Naive thymus-derived CD4-positive, alpha-beta T cell (primary cell): ENCODE data around the gene ADAMTS15. TPM values are rescaled to one million over a fixed set of nuclear protein-coding genes. Genes with fewer than 3 reads are reported as not detected.

ENCODE experiments used
- ATAC-seq: fragments of 150-1000 bp; cut with Tn5 transposase; 2 replicates; pipeline ENCODE4 v1.10.0; 2021; ENCODE audit warnings: mild to moderate bottlenecking, moderate library complexity
- CTCF ChIA-PET: fragments of 350-600 bp; sonication (Branson Sonifier 250); formaldehyde crosslinking; loops from one replicate; lab custom pipeline; 2021; ENCODE audit warnings: antibody characterized with exemption; lab: Charles Lee
- POLR2A ChIA-PET: fragments of 350-600 bp; sonication (Branson Sonifier 250); formaldehyde crosslinking; loops from one replicate; lab custom pipeline; 2021; ENCODE audit warnings: antibody characterized with exemption, inconsistent platforms; lab: Charles Lee
- DNase-seq, 9 donors: peaks; one replicate each; pipeline versions ENCODE4 v3.0.0 to v3.0.0-alpha.2; 2020 to 2022; ENCODE audit warnings: mixed read lengths in 1 of 9
- H3K27ac ChIP-seq: one replicate; pipeline ENCODE4 v1.7.0; 2013; ENCODE audit warnings: mild to moderate bottlenecking, low read depth, low read length, moderate library complexity
- H3K27me3 ChIP-seq, 2 donors: one replicate each; pipeline ENCODE4 v1.7.0; 2013; ENCODE audit warnings: low read length in 2 of 2, mild to moderate bottlenecking in 2 of 2, moderate library complexity in 2 of 2; ENCODE audit not compliant: control insufficient read depth in 2 of 2, insufficient read depth in 2 of 2
- H3K36me3 ChIP-seq, 3 experiments: 1 replicate in 2 of 3; 2 replicates in 1 of 3; pipeline ENCODE4 v1.7.0; 2013; ENCODE audit warnings: low read length in 3 of 3, mild to moderate bottlenecking in 3 of 3, moderate library complexity in 1 of 3; ENCODE audit not compliant: insufficient read depth in 3 of 3, control insufficient read depth in 2 of 3
- H3K4me1 ChIP-seq, 2 donors: one replicate each; pipeline ENCODE4 v1.7.0; 2013; ENCODE audit warnings: low read length in 2 of 2, mild to moderate bottlenecking in 2 of 2, moderate library complexity in 1 of 2; ENCODE audit not compliant: control insufficient read depth in 2 of 2, insufficient read depth in 2 of 2
- H3K4me3 ChIP-seq: 2 replicates; pipeline ENCODE4 v1.7.0; 2013; ENCODE audit warnings: mild to moderate bottlenecking, low read length
- H3K9me3 ChIP-seq, 3 experiments: 1 replicate in 2 of 3; 2 replicates in 1 of 3; pipeline ENCODE4 v1.7.0; 2013; ENCODE audit warnings: low read length in 3 of 3; ENCODE audit not compliant: control insufficient read depth in 2 of 3
- H3K27ac Mint-ChIP-seq, 9 donors: one replicate each; pipeline ENCODE4 v1.8.0; 2020 to 2022; ENCODE audit warnings: mixed read lengths in 9 of 9, mild to moderate bottlenecking in 8 of 9, moderate library complexity in 5 of 9, inconsistent platforms in 2 of 9
- H3K27me3 Mint-ChIP-seq, 5 donors: one replicate each; pipeline ENCODE4 v1.8.0; 2021 to 2022; ENCODE audit warnings: mixed read lengths in 5 of 5, mild to moderate bottlenecking in 1 of 5
- H3K36me3 Mint-ChIP-seq, 5 donors: one replicate each; pipeline ENCODE4 v1.8.0; 2020 to 2022; ENCODE audit warnings: mixed read lengths in 5 of 5, mild to moderate bottlenecking in 3 of 5, inconsistent platforms in 1 of 5
- H3K4me1 Mint-ChIP-seq, 7 donors: one replicate each; pipeline ENCODE4 v1.8.0; 2020 to 2022; ENCODE audit warnings: mixed read lengths in 7 of 7, mild to moderate bottlenecking in 3 of 7, inconsistent platforms in 1 of 7
- H3K4me3 Mint-ChIP-seq, 10 donors: one replicate each; pipeline ENCODE4 v1.8.0; 2020 to 2022; ENCODE audit warnings: mild to moderate bottlenecking in 10 of 10, mixed read lengths in 10 of 10, moderate library complexity in 6 of 10, inconsistent platforms in 2 of 10
- H3K9me3 Mint-ChIP-seq, 11 donors: one replicate each; pipeline ENCODE4 v1.8.0; 2020 to 2022; ENCODE audit warnings: mixed read lengths in 11 of 11, mild to moderate bottlenecking in 4 of 11, inconsistent platforms in 1 of 11, moderate library complexity in 1 of 11
- intact Hi-C, 2 donors: fragments of 100-400 bp; cut with micrococcal nuclease; formaldehyde crosslinking; loops; one replicate each; pipeline ENCODE4 v1.15.1; 2023
- polyA plus RNA-seq, 2 donors: library from polyadenylated mRNA; unstranded; fragments of 300-500 nt; fragmentation: Illumina TruSeq; gene quantifications; one replicate each; pipeline ENCODE4 v1.2.3, GENCODE V29; 2021
- total RNA-seq, 6 experiments: library from RNA in 5 of 6; stranded (reverse) in 5 of 6; gene quantifications; 1 replicate in 5 of 6; 2 replicates in 1 of 6; pipeline ENCODE4 v1.2.3 and lab custom pipeline; 2021 to 2026

Gene ADAMTS15
- total and polyA plus RNA-seq, 7 experiments from 2014 or later: 0.12 TPM; not detected in 6

- CTCF ChIA-PET: no interaction called here
- Histone ChIP-seq H3K36me3 (no peaks in the 10 kb centered on the region), H3K27ac (no peak overlapping the region), H3K4me3 (no peak overlapping the region), H3K9me3 (no peaks in the 10 kb centered on the region), H3K27me3 (no peaks in the 10 kb centered on the region), H3K4me1 (no peaks in the 10 kb centered on the region)
- Mint-ChIP-seq H3K36me3 (no peaks in the 10 kb centered on the region), H3K4me1 (no peaks in the 10 kb centered on the region), H3K9me3 (peaks cover 0 to 2% (median 0%) of the 10 kb centered on the region in 11 donors), H3K27ac (no peak overlapping the region), H3K4me3 (no peak overlapping the region), H3K27me3 (peaks cover 0 to 22% (median 10%) of the 10 kb centered on the region in 5 donors)
- no peak for ATAC-seq
- POLR2A ChIA-PET: no interaction called here
- no peak for DNase-seq
- intact Hi-C loops: no loop called here
Measured at GRCh38 chr11:130413405-130414106, 34.9 kb upstream of the ADAMTS15 start.

GRCh38 chr11:130414107-130415080 is 34.1 kb upstream of the ADAMTS15 start:
- no peak for DNase-seq
- no peaks in the 10 kb centered on the region for H3K4me1 Mint-ChIP-seq
- peak overlapping the region in 1 of 9 donors; percentile 13 for H3K27ac Mint-ChIP-seq
- H3K27ac ChIP-seq: no peak overlapping the region
- H3K27me3 ChIP-seq: no peaks in the 10 kb centered on the region
- no peaks in the 10 kb centered on the region for H3K9me3 ChIP-seq
- H3K4me3 Mint-ChIP-seq: no peak overlapping the region
- no peaks in the 10 kb centered on the region for H3K4me1 ChIP-seq
- H3K36me3 ChIP-seq: no peaks in the 10 kb centered on the region
- peaks cover 0 to 2% (median 0%) of the 10 kb centered on the region in 11 donors for H3K9me3 Mint-ChIP-seq
- no peaks in the 10 kb centered on the region for H3K36me3 Mint-ChIP-seq
- ATAC-seq: no peak
- intact Hi-C loops: no loop called here
- peaks cover 0 to 20% (median 10%) of the 10 kb centered on the region in 5 donors for H3K27me3 Mint-ChIP-seq
- ChIA-PET POLR2A (no interaction called here), CTCF (no interaction called here)
- H3K4me3 ChIP-seq: no peak overlapping the region

GRCh38 chr11:130415731-130416529 is 32.5 kb upstream of the ADAMTS15 start:
- no peak overlapping the region for H3K4me3 ChIP-seq
- ATAC-seq (no peak), DNase-seq (no peak)
- CTCF ChIA-PET: no interaction called here
- no peaks in the 10 kb centered on the region for H3K27me3 ChIP-seq
- Mint-ChIP-seq H3K9me3 (peaks cover 0 to 2% (median 0%) of the 10 kb centered on the region in 11 donors), H3K4me1 (peaks cover 0 to 2% (median 0%) of the 10 kb centered on the region in 7 donors), H3K36me3 (no peaks in the 10 kb centered on the region), H3K4me3 (no peak overlapping the region), H3K27ac (no peak overlapping the region), H3K27me3 (peaks cover 0 to 14% (median 9%) of the 10 kb centered on the region in 5 donors)
- no peaks in the 10 kb centered on the region for H3K36me3 ChIP-seq
- H3K27ac ChIP-seq: no peak overlapping the region
- POLR2A ChIA-PET: no interaction called here
- no peaks in the 10 kb centered on the region for H3K9me3 ChIP-seq
- no peaks in the 10 kb centered on the region for H3K4me1 ChIP-seq
- intact Hi-C loops: no loop called here

GRCh38 chr11:130416530-130416882 is 31.9 kb upstream of the ADAMTS15 start:
- peaks cover under 1 to 15% (median 11%) of the 10 kb centered on the region in 5 donors for H3K27me3 Mint-ChIP-seq
- peaks cover 0 to 3% (median 0%) of the 10 kb centered on the region in 7 donors for H3K4me1 Mint-ChIP-seq

GRCh38 chr11:130416906-130417305 is 31.5 kb upstream of the ADAMTS15 start:
- Histone ChIP-seq H3K9me3 (no peaks in the 10 kb centered on the region), H3K27me3 (no peaks in the 10 kb centered on the region), H3K27ac (no peak overlapping the region), H3K36me3 (no peaks in the 10 kb centered on the region), H3K4me1 (no peaks in the 10 kb centered on the region), H3K4me3 (no peak overlapping the region)
- peaks cover 0 to 3% (median 0%) of the 10 kb centered on the region in 7 donors for H3K4me1 Mint-ChIP-seq
- peaks cover 0 to 2% (median 0%) of the 10 kb centered on the region in 11 donors for H3K9me3 Mint-ChIP-seq
- intact Hi-C loops: no loop called here
- H3K27me3 Mint-ChIP-seq: peaks cover 0 to 15% (median 11%) of the 10 kb centered on the region in 5 donors
- H3K4me3 Mint-ChIP-seq: no peak overlapping the region
- ATAC-seq (no peak), DNase-seq (no peak)
- ChIA-PET CTCF (no interaction called here), POLR2A (no interaction called here)
- H3K36me3 Mint-ChIP-seq: no peaks in the 10 kb centered on the region
- H3K27ac Mint-ChIP-seq: no peak overlapping the region

More at GRCh38 chr11:130416530-130416882, 31.9 kb upstream of the ADAMTS15 start:
- ATAC-seq: no peak
- CTCF ChIA-PET: no interaction called here
- Mint-ChIP-seq H3K36me3 (no peaks in the 10 kb centered on the region), H3K4me3 (no peak overlapping the region), H3K9me3 (peaks cover 0 to 2% (median 0%) of the 10 kb centered on the region in 11 donors), H3K27ac (no peak overlapping the region)
- H3K36me3 ChIP-seq: no peaks in the 10 kb centered on the region
- intact Hi-C loops: no loop called here
- no peak overlapping the region for H3K27ac ChIP-seq
- no peaks in the 10 kb centered on the region for H3K9me3 ChIP-seq
- no peak for DNase-seq
- POLR2A ChIA-PET: no interaction called here
- no peaks in the 10 kb centered on the region for H3K4me1 ChIP-seq
- H3K27me3 ChIP-seq: no peaks in the 10 kb centered on the region
- H3K4me3 ChIP-seq: no peak overlapping the region

- no peaks in the 10 kb centered on the region for H3K4me1 ChIP-seq
- no peaks in the 10 kb centered on the region for H3K36me3 ChIP-seq
- no peak for ATAC-seq
- H3K9me3 ChIP-seq: no peaks in the 10 kb centered on the region
- Mint-ChIP-seq H3K4me1 (peaks cover 0 to 3% (median 0%) of the 10 kb centered on the region in 7 donors), H3K36me3 (no peaks in the 10 kb centered on the region), H3K4me3 (no peak overlapping the region), H3K9me3 (peaks cover 0 to 2% (median 0%) of the 10 kb centered on the region in 11 donors), H3K27me3 (peaks cover 3 to 18% (median 9%) of the 10 kb centered on the region in 5 donors), H3K27ac (peak overlapping the region in 1 of 9 donors; percentile 25)
- no peak for DNase-seq
- no peaks in the 10 kb centered on the region for H3K27me3 ChIP-seq
- H3K4me3 ChIP-seq: no peak overlapping the region
- no peak overlapping the region for H3K27ac ChIP-seq
- CTCF ChIA-PET: no interaction called here
- POLR2A ChIA-PET: no interaction called here
- intact Hi-C loops: no loop called here
Measured at GRCh38 chr11:130418210-130418609, 30.2 kb upstream of the ADAMTS15 start.
